SK-N-SH treated with all-trans-retinoic acid at 6 μM for 48 hours (cell line): ENCODE results near the gene SFXN2.
"Not testable (repeated sequence)": the region's sequence is repeated elsewhere in the genome, so short reads cannot be mapped to it uniquely, and the experiment has no call there.

Experiments used
- ATAC-seq: fragments of 200-7000 bp; cut with Tn5 transposase; 3 replicates; pipeline ENCODE4 v1.9.1; 2020; ENCODE audit warnings: mild to moderate bottlenecking, moderate library complexity
- ARNTL ChIP-seq: fragments of 450-650 bp; formaldehyde crosslinking; IDR thresholded peaks from 2 replicates; pipeline ENCODE4 v1.5.0; 2020; ENCODE audit warnings: low read depth, mild to moderate bottlenecking, moderate library complexity, borderline replicate concordance
- BACH2 ChIP-seq: fragments of 250-450 bp; sonication (Bioruptor Pico); IDR thresholded peaks from 2 replicates; pipeline ENCODE4 v1.9.0; 2021; ENCODE audit warnings: mild to moderate bottlenecking, borderline replicate concordance
- CSDC2 ChIP-seq: fragments of 250-450 bp; sonication (Bioruptor Pico); IDR thresholded peaks from 2 replicates; pipeline ENCODE4 v1.5.0; 2020; ENCODE audit warnings: mild to moderate bottlenecking, moderate library complexity
- ESRRG ChIP-seq: fragments of 250-450 bp; sonication (Bioruptor Pico); IDR thresholded peaks from 2 replicates; pipeline ENCODE4 v1.6.1; 2021; ENCODE audit warnings: mild to moderate bottlenecking
- GLIS3 ChIP-seq: fragments of 250-450 bp; sonication (Bioruptor Pico); IDR thresholded peaks from 2 replicates; pipeline ENCODE4 v1.5.0; 2020; ENCODE audit warnings: mild to moderate bottlenecking, moderate library complexity
- ISL1 ChIP-seq: fragments of 250-450 bp; sonication (Bioruptor Pico); IDR thresholded peaks from 2 replicates; pipeline ENCODE4 v2.1.2; 2022; ENCODE audit warnings: mild to moderate bottlenecking, moderate library complexity
- OSR1 ChIP-seq: fragments of 250-450 bp; sonication (Bioruptor Pico); IDR thresholded peaks from 2 replicates; pipeline ENCODE4 v1.8.0; 2022; ENCODE audit warnings: moderate library complexity, mild to moderate bottlenecking, inconsistent platforms
- PPARA ChIP-seq: fragments of 250-450 bp; sonication (Bioruptor Pico); IDR thresholded peaks from 2 replicates; pipeline ENCODE4 v1.5.0; 2020; ENCODE audit warnings: mild to moderate bottlenecking, borderline replicate concordance
- RARB ChIP-seq: fragments of 250-450 bp; sonication (Bioruptor Pico); IDR thresholded peaks from 2 replicates; pipeline ENCODE4 v1.8.0; 2021; ENCODE audit warnings: mild to moderate bottlenecking, moderate library complexity
- TCF4 ChIP-seq: fragments of 250-450 bp; sonication (Bioruptor Pico); IDR thresholded peaks from 2 replicates; pipeline ENCODE4 v1.8.0; 2021; ENCODE audit warnings: mild to moderate bottlenecking, moderate library complexity, borderline replicate concordance
- TOX ChIP-seq: fragments of 250-450 bp; sonication (Bioruptor Pico); IDR thresholded peaks from 2 replicates; pipeline ENCODE4 v1.8.0; 2021; ENCODE audit warnings: mild to moderate bottlenecking, moderate library complexity, borderline replicate concordance
- ZC3H10 ChIP-seq: fragments of 250-450 bp; sonication (Bioruptor Pico); IDR thresholded peaks from 2 replicates; pipeline ENCODE4 v1.5.1; 2021; ENCODE audit warnings: mild to moderate bottlenecking, moderate library complexity
- ZFP30 ChIP-seq: fragments of 450-650 bp; formaldehyde crosslinking; IDR thresholded peaks from 2 replicates; pipeline ENCODE4 v1.5.0; 2022; ENCODE audit warnings: mild to moderate bottlenecking, moderate library complexity
- ZNF565 ChIP-seq: fragments of 450-650 bp; formaldehyde crosslinking; conservative IDR thresholded peaks from 2 replicates; pipeline ENCODE4 v1.5.0; 2020; ENCODE audit warnings: low read depth, mild to moderate bottlenecking, moderate library complexity
- ZNF8 ChIP-seq: fragments of 450-650 bp; formaldehyde crosslinking; IDR thresholded peaks from 2 replicates; pipeline ENCODE4 v1.5.0; 2020; ENCODE audit warnings: mild to moderate bottlenecking, moderate library complexity
- TF ChIP-seq, protein P1 (sequence below): fragments of 250-450 bp; sonication (Bioruptor Pico); IDR thresholded peaks from 2 replicates; pipeline ENCODE4 v1.8.0; 2021; ENCODE audit warnings: low read depth, mild to moderate bottlenecking, moderate library complexity, borderline replicate concordance
- TF ChIP-seq, protein P2 (sequence below): fragments of 250-450 bp; sonication (Bioruptor Pico); IDR thresholded peaks from 2 replicates; pipeline ENCODE4 v1.8.0; 2020; ENCODE audit warnings: mild to moderate bottlenecking, moderate library complexity, borderline replicate concordance
- TF ChIP-seq, protein P3 (sequence below): fragments of 250-450 bp; sonication (Bioruptor Pico); IDR thresholded peaks from 2 replicates; pipeline ENCODE4 v1.5.0; 2020; ENCODE audit warnings: mild to moderate bottlenecking, moderate library complexity
- TF ChIP-seq, protein P4 (sequence below): fragments of 250-450 bp; sonication (Bioruptor Pico); IDR thresholded peaks from 2 replicates; pipeline ENCODE4 v1.5.1; 2020; ENCODE audit warnings: low read depth, mild to moderate bottlenecking, moderate library complexity
- TF ChIP-seq, protein P5 (sequence below): fragments of 250-450 bp; sonication (Bioruptor Pico); IDR thresholded peaks from 2 replicates; pipeline ENCODE4 v1.5.1; 2021; ENCODE audit warnings: mild to moderate bottlenecking, moderate library complexity

Gene SFXN2

DNA sequence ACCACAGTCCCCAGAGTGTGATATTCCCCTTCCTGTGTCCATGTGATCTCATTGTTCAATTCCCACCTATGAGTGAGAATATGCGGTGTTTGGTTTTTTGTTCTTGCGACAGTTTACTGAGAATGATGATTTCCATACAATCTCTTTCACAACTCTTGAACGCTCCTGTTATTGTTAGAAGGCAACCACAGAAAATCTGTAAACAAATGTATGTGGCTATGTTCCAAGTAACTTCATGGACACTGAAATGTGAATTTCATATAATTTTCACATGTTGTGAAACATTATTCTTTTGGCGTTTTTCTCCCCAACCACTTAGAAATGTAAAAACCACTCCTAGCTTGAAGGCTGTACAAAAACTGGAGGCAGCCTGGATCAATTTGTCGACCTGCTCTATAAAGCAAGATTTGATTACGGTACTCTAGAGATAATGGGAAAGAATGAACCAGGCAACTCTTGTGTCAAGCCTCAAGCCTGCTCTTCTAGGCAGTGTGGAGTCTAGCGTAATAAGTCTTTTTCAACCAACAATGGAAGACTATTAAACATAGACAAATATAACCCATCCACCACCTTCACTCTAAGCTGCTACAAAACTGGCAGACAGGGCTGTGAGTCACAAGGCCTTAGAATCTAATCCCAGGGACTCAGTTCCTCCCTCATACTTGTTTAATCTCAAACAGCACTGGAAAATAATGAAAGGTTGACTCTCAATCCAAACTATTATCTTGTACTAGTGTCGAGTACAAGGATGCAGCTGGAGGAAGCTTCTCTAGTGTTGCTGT, 23.0 kb upstream of the SFXN2 start:
- ATAC-seq, result no peak
- TF ChIP-seq, protein P1, sequence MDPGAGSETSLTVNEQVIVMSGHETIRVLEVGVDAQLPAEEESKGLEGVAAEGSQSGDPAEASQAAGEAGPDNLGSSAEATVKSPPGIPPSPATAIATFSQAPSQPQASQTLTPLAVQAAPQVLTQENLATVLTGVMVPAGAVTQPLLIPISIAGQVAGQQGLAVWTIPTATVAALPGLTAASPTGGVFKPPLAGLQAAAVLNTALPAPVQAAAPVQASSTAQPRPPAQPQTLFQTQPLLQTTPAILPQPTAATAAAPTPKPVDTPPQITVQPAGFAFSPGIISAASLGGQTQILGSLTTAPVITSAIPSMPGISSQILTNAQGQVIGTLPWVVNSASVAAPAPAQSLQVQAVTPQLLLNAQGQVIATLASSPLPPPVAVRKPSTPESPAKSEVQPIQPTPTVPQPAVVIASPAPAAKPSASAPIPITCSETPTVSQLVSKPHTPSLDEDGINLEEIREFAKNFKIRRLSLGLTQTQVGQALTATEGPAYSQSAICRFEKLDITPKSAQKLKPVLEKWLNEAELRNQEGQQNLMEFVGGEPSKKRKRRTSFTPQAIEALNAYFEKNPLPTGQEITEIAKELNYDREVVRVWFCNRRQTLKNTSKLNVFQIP, result no peak
- TF ChIP-seq, protein P2, sequence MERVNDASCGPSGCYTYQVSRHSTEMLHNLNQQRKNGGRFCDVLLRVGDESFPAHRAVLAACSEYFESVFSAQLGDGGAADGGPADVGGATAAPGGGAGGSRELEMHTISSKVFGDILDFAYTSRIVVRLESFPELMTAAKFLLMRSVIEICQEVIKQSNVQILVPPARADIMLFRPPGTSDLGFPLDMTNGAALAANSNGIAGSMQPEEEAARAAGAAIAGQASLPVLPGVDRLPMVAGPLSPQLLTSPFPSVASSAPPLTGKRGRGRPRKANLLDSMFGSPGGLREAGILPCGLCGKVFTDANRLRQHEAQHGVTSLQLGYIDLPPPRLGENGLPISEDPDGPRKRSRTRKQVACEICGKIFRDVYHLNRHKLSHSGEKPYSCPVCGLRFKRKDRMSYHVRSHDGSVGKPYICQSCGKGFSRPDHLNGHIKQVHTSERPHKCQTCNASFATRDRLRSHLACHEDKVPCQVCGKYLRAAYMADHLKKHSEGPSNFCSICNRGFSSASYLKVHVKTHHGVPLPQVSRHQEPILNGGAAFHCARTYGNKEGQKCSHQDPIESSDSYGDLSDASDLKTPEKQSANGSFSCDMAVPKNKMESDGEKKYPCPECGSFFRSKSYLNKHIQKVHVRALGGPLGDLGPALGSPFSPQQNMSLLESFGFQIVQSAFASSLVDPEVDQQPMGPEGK (CRISPR knock-in tag), result no peak
- no peak for TF ChIP-seq TCF4 (CRISPR knock-in tag)
- TF ChIP-seq, protein P3, sequence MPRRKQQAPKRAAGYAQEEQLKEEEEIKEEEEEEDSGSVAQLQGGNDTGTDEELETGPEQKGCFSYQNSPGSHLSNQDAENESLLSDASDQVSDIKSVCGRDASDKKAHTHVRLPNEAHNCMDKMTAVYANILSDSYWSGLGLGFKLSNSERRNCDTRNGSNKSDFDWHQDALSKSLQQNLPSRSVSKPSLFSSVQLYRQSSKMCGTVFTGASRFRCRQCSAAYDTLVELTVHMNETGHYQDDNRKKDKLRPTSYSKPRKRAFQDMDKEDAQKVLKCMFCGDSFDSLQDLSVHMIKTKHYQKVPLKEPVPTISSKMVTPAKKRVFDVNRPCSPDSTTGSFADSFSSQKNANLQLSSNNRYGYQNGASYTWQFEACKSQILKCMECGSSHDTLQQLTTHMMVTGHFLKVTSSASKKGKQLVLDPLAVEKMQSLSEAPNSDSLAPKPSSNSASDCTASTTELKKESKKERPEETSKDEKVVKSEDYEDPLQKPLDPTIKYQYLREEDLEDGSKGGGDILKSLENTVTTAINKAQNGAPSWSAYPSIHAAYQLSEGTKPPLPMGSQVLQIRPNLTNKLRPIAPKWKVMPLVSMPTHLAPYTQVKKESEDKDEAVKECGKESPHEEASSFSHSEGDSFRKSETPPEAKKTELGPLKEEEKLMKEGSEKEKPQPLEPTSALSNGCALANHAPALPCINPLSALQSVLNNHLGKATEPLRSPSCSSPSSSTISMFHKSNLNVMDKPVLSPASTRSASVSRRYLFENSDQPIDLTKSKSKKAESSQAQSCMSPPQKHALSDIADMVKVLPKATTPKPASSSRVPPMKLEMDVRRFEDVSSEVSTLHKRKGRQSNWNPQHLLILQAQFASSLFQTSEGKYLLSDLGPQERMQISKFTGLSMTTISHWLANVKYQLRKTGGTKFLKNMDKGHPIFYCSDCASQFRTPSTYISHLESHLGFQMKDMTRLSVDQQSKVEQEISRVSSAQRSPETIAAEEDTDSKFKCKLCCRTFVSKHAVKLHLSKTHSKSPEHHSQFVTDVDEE, result no peak
- TF ChIP-seq OSR1 (CRISPR knock-in tag), result no peak
- TF ChIP-seq GLIS3 (CRISPR knock-in tag), result no peak
- no peak for TF ChIP-seq ZNF565 (CRISPR knock-in tag)
- TF ChIP-seq ZFP30 (CRISPR knock-in tag), result no peak
- TF ChIP-seq ISL1 (CRISPR knock-in tag), result no peak
- no peak for TF ChIP-seq BACH2 (CRISPR knock-in tag)
- TF ChIP-seq RARB (CRISPR knock-in tag), result no peak
- TF ChIP-seq ZC3H10 (CRISPR knock-in tag), result no peak
- TF ChIP-seq PPARA (CRISPR knock-in tag), result no peak
- no peak for TF ChIP-seq ESRRG (CRISPR knock-in tag)
- TF ChIP-seq ARNTL (CRISPR knock-in tag), result no peak
- TF ChIP-seq, protein P4, sequence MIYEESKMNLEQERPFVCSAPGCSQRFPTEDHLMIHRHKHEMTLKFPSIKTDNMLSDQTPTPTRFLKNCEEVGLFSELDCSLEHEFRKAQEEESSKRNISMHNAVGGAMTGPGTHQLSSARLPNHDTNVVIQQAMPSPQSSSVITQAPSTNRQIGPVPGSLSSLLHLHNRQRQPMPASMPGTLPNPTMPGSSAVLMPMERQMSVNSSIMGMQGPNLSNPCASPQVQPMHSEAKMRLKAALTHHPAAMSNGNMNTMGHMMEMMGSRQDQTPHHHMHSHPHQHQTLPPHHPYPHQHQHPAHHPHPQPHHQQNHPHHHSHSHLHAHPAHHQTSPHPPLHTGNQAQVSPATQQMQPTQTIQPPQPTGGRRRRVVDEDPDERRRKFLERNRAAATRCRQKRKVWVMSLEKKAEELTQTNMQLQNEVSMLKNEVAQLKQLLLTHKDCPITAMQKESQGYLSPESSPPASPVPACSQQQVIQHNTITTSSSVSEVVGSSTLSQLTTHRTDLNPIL (CRISPR knock-in tag), result no peak

DNA sequence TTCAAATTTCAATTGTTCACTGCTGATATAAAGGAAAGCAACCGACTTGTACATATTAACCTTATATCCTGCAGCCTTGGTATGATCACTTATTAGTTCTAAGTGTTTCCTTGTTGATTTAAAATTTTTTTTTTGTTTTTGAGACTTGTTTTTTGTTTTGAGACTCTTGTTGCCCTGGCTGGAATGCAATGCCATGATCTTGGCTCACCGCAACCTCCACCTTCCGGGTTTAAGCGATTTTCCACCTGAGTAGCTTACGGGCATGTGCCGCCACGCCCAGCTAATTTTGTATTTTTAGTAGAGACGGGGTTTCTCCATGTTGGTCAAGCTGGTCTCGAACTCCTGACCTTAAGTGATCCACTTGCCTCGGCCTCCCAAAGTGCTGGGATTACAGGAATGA, 19.0 kb upstream of the SFXN2 start:
- ATAC-seq, result not testable (repeated sequence)

DNA sequence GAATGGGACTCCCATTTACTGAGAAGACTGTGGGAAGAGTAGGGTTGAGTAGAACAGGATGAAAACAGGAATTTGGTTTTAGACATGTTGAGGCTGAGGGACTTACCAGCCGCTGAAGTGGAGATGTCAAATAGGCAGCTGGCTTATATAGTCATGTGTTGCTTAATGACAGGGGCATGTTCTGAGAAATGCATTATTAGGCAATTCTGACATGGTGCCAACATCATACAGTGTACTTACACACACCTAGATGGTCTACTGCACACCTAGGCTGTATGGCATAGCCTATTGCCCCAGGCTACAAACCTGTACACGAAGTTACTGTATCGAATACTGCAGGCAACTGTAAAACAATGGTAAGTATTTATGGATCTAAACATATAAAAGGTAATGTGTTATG, 17.7 kb upstream of the SFXN2 start:
- ATAC-seq, result no peak
- TF ChIP-seq ZNF8 (CRISPR knock-in tag) (no peak), OSR1 (CRISPR knock-in tag) (no peak), TOX (CRISPR knock-in tag) (no peak), ZC3H10 (CRISPR knock-in tag) (no peak), GLIS3 (CRISPR knock-in tag) (no peak), ZNF565 (CRISPR knock-in tag) (no peak), RARB (CRISPR knock-in tag) (no peak), CSDC2 (CRISPR knock-in tag) (no peak), ISL1 (CRISPR knock-in tag) (no peak)
- TF ChIP-seq, protein P3, result no peak
- TF ChIP-seq, protein P4 (CRISPR knock-in tag), result no peak
- TF ChIP-seq, protein P5, sequence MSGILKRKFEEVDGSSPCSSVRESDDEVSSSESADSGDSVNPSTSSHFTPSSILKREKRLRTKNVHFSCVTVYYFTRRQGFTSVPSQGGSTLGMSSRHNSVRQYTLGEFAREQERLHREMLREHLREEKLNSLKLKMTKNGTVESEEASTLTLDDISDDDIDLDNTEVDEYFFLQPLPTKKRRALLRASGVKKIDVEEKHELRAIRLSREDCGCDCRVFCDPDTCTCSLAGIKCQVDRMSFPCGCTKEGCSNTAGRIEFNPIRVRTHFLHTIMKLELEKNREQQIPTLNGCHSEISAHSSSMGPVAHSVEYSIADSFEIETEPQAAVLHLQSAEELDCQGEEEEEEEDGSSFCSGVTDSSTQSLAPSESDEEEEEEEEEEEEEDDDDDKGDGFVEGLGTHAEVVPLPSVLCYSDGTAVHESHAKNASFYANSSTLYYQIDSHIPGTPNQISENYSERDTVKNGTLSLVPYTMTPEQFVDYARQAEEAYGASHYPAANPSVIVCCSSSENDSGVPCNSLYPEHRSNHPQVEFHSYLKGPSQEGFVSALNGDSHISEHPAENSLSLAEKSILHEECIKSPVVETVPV (CRISPR knock-in tag), result no peak
